ENCODE measurements around the gene CNOT6.

DNA sequence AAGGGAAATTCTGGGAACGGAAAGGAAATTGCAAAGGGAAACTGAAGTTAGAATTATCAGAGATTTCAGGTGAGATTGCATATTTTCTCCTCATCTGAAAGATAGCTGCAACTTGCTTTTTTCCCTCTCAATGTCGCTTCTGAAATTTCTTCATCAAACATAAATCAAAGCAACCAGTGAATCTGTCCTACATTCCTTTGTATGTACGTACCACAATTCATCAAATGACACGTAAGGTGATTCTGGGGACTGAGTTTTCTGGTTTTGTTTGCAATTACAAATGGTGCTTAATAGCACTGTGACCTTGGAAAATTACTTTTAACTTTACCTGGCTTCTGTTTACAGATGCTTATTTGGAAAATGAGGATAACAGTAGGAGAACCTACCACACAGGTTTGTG, 21.9 kb upstream of the CNOT6 start:
- TF ChIP-seq POLR2A (IDR thresholded peaks at IDR 0.05) (no peak), POLR2AphosphoS5 (IDR thresholded peaks at IDR 0.05) (no peak), EP300 (IDR thresholded peaks at IDR 0.05; ENCODE audit: low read depth) (no peak)
- TF ChIP-seq, protein P1, sequence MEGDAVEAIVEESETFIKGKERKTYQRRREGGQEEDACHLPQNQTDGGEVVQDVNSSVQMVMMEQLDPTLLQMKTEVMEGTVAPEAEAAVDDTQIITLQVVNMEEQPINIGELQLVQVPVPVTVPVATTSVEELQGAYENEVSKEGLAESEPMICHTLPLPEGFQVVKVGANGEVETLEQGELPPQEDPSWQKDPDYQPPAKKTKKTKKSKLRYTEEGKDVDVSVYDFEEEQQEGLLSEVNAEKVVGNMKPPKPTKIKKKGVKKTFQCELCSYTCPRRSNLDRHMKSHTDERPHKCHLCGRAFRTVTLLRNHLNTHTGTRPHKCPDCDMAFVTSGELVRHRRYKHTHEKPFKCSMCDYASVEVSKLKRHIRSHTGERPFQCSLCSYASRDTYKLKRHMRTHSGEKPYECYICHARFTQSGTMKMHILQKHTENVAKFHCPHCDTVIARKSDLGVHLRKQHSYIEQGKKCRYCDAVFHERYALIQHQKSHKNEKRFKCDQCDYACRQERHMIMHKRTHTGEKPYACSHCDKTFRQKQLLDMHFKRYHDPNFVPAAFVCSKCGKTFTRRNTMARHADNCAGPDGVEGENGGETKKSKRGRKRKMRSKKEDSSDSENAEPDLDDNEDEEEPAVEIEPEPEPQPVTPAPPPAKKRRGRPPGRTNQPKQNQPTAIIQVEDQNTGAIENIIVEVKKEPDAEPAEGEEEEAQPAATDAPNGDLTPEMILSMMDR (IDR thresholded peaks at IDR 0.05) = no peak

Data from transverse colon (tissue), 4 donors.